Nephron progenitor cell (in vitro differentiated cells): ENCODE measurements around the gene HMGB3.
A peak's percentile ranks its signal among the peaks of the same experiment; 100 is the strongest.

Experiments used
- DNase-seq: peaks from one replicate; pipeline ENCODE4 v3.0.0; 2021
- H3K27ac Mint-ChIP-seq: 2 replicates; pipeline ENCODE4 v1.8.0; 2021; ENCODE audit warnings: mild to moderate bottlenecking, moderate library complexity, mixed read lengths
- H3K27me3 Mint-ChIP-seq: 2 replicates; pipeline ENCODE4 v1.8.0; 2021; ENCODE audit warnings: mild to moderate bottlenecking, low read depth, mixed read lengths; ENCODE audit not compliant: poor library complexity
- H3K36me3 Mint-ChIP-seq: 2 replicates; pipeline ENCODE4 v1.8.0; 2021; ENCODE audit warnings: low read depth, mixed read lengths
- H3K4me1 Mint-ChIP-seq: 2 replicates; pipeline ENCODE4 v1.8.0; 2021; ENCODE audit warnings: mixed read lengths
- H3K4me3 Mint-ChIP-seq: 2 replicates; pipeline ENCODE4 v1.8.0; 2021; ENCODE audit warnings: mild to moderate bottlenecking, moderate library complexity, mixed read lengths
- H3K9me3 Mint-ChIP-seq: 2 replicates; pipeline ENCODE4 v1.8.0; 2021; ENCODE audit warnings: mild to moderate bottlenecking, moderate library complexity, mixed read lengths
- CTCF ChIP-seq: fragments of 200-600 bp; sonication (generic); IDR thresholded peaks from 2 replicates; pipeline ENCODE4 v1.5.0; 2021; ENCODE audit warnings: antibody characterized with exemption

HMGB3 gene

GRCh38 chrX:150989420-150989819 lies 6.3 kb downstream of the HMGB3 start:
- H3K27me3 Mint-ChIP-seq: no peaks in the 10 kb centered on the region
- no peak for DNase-seq
- TF ChIP-seq CTCF: no peak
- H3K36me3 Mint-ChIP-seq: peaks cover 30% of the 10 kb centered on the region
- peak overlapping the region; percentile 1 for H3K27ac Mint-ChIP-seq
- H3K9me3 Mint-ChIP-seq: peaks cover 48% of the 10 kb centered on the region
- H3K4me3 Mint-ChIP-seq: no peak overlapping the region
- peaks cover 19% of the 10 kb centered on the region for H3K4me1 Mint-ChIP-seq

DNA sequence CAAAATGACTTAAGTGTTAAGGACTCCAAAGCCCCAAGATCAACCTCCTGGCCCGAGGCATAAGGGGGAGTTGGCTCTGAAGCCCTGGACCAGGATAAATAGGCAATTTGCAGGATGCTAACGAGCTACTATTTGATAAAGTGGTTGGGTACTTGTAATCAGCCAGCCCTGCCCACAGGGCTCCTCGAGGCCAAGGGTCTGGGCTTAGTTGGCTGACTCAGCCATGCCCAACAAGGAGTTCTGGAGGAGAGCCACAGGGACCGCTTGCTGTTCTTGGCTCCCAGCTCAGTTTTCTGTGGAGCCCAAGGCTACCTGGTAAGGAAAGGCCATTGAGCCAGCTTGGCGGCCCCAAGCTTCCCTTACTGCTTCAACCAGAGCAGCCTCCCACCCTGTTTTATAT lies 7.8 kb downstream of the HMGB3 start:
- no peak overlapping the region for H3K27ac Mint-ChIP-seq
- TF ChIP-seq CTCF: no peak
- H3K4me3 Mint-ChIP-seq: no peak overlapping the region
- H3K9me3 Mint-ChIP-seq: peaks cover 41% of the 10 kb centered on the region
- H3K4me1 Mint-ChIP-seq: peaks cover 6% of the 10 kb centered on the region
- peaks cover 20% of the 10 kb centered on the region for H3K36me3 Mint-ChIP-seq
- DNase-seq: no peak
- peaks cover 7% of the 10 kb centered on the region for H3K27me3 Mint-ChIP-seq

- peaks cover 52% of the 10 kb centered on the region for H3K9me3 Mint-ChIP-seq
- no peak overlapping the region for H3K27ac Mint-ChIP-seq
- peaks cover 5% of the 10 kb centered on the region for H3K27me3 Mint-ChIP-seq
- no peak overlapping the region for H3K4me3 Mint-ChIP-seq
- H3K36me3 Mint-ChIP-seq: no peaks in the 10 kb centered on the region
- no peak for DNase-seq
- no peak for TF ChIP-seq CTCF
- H3K4me1 Mint-ChIP-seq: no peaks in the 10 kb centered on the region
Observed at GRCh38 chrX:151000861-151001331, 17.8 kb downstream of the HMGB3 start.

GRCh38 chrX:151004085-151004484 lies 20.9 kb downstream of the HMGB3 start:
- no peaks in the 10 kb centered on the region for H3K36me3 Mint-ChIP-seq
- DNase-seq: no peak
- TF ChIP-seq CTCF: no peak
- peaks cover 5% of the 10 kb centered on the region for H3K27me3 Mint-ChIP-seq
- no peak overlapping the region for H3K27ac Mint-ChIP-seq
- peaks cover 40% of the 10 kb centered on the region for H3K9me3 Mint-ChIP-seq
- H3K4me1 Mint-ChIP-seq: no peaks in the 10 kb centered on the region
- no peak overlapping the region for H3K4me3 Mint-ChIP-seq

- Mint-ChIP-seq H3K4me3 (no peak overlapping the region), H3K36me3 (no peaks in the 10 kb centered on the region), H3K27ac (no peak overlapping the region), H3K27me3 (peaks cover 5% of the 10 kb centered on the region), H3K9me3 (peaks cover 48% of the 10 kb centered on the region), H3K4me1 (no peaks in the 10 kb centered on the region)
- TF ChIP-seq CTCF: no peak
- no peak for DNase-seq
Observed at GRCh38 chrX:151006410-151007109, 23.4 kb downstream of the HMGB3 start.

- TF ChIP-seq CTCF: no peak
- DNase-seq: no peak
- Mint-ChIP-seq H3K4me3 (no peak overlapping the region), H3K27me3 (peaks cover 3% of the 10 kb centered on the region), H3K36me3 (no peaks in the 10 kb centered on the region), H3K9me3 (peaks cover 56% of the 10 kb centered on the region), H3K4me1 (no peaks in the 10 kb centered on the region), H3K27ac (no peak overlapping the region)
Observed at GRCh38 chrX:151009582-151009981, 26.4 kb downstream of the HMGB3 start.
